ENCODE data around the gene ADAT3.

GRCh38 chr19:1888385-1888784, 16.8 kb upstream of the ADAT3 start:
- TF ChIP-seq CTCF (IDR thresholded peaks at IDR 0.05) (no peak), POLR2A (IDR thresholded peaks at IDR 0.05) (no peak)

Data from uterus (tissue), 2 donors.